ENCODE measurements around the gene PTPRK. TPM values are rescaled to one million over a fixed set of nuclear protein-coding genes. Genes with fewer than 3 reads are reported as not detected.

PTPRK gene
- total and polyA plus RNA-seq, 2 donors (not counting 1 experiment from before 2014, with no cell fraction given) = 19.4 to 75.5 TPM

DNA sequence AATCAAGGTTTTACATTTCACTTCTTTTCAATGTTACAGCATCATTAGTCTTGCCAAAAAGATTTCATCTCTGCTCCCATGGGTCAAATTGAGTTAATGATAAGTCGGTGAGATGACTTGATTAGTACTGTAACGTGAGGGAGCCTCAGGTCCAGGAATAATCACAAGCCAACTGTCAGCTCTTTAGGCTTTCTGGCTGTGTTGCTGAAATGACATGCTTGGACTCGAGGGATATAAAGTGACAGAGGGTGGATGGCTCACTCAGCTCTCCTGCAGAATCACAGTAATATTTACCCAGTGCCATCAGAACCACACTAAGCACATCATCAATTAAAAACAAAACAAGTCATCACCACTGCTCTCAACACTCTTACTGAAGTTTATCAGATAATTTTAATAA lies 423.4 kb downstream of the PTPRK start:
- H3K79me2 ChIP-seq (ENCODE audit: control insufficient read depth, insufficient read depth, low read length) = no peaks in the 10 kb centered on the region
- H4K20me1 ChIP-seq (ENCODE audit: control insufficient read depth, extremely low read depth, insufficient read depth, low read length) = no peaks in the 10 kb centered on the region
- H3K27ac ChIP-seq (ENCODE audit: insufficient read depth, low read length) = no peak overlapping the region
- DNase-seq (ENCODE audit: low read depth in 2 of 2) = no peak
- no peaks in the 10 kb centered on the region for H3K9me3 ChIP-seq (ENCODE audit: control insufficient read depth, insufficient read depth, low read depth, low read length)
- TF ChIP-seq, protein P1, sequence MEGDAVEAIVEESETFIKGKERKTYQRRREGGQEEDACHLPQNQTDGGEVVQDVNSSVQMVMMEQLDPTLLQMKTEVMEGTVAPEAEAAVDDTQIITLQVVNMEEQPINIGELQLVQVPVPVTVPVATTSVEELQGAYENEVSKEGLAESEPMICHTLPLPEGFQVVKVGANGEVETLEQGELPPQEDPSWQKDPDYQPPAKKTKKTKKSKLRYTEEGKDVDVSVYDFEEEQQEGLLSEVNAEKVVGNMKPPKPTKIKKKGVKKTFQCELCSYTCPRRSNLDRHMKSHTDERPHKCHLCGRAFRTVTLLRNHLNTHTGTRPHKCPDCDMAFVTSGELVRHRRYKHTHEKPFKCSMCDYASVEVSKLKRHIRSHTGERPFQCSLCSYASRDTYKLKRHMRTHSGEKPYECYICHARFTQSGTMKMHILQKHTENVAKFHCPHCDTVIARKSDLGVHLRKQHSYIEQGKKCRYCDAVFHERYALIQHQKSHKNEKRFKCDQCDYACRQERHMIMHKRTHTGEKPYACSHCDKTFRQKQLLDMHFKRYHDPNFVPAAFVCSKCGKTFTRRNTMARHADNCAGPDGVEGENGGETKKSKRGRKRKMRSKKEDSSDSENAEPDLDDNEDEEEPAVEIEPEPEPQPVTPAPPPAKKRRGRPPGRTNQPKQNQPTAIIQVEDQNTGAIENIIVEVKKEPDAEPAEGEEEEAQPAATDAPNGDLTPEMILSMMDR (conservative IDR thresholded peaks at IDR 0.05 in 1 of 2, IDR thresholded peaks at IDR 0.05 in 1 of 2; ENCODE audit: low read depth in 1 of 2, low read length in 2 of 2) = no peak
- TF ChIP-seq EZH2 (IDR thresholded peaks at IDR 0.05; ENCODE audit: low read length, missing control alignments) = no peak
- H3K36me3 ChIP-seq (ENCODE audit: control insufficient read depth, insufficient read depth, low read length) = no peaks in the 10 kb centered on the region
- H3K4me2 ChIP-seq (ENCODE audit: extremely low read depth, insufficient read depth, low read length) = no peak overlapping the region
- H3K27me3 ChIP-seq (ENCODE audit: control insufficient read depth, insufficient read depth, low read length) = no peaks in the 10 kb centered on the region
- H2AFZ ChIP-seq (ENCODE audit: low read length) = no peak overlapping the region
- no peak overlapping the region for H3K4me3 ChIP-seq (replicated peaks in 1 of 4; ENCODE audit: control extremely low read depth in 1 of 4, insufficient read depth in 1 of 4, low read depth in 3 of 4, low read length in 4 of 4)
- no peaks in the 10 kb centered on the region for H3K4me1 ChIP-seq (ENCODE audit: control insufficient read depth, extremely low read depth, insufficient read depth, low read length)
- H3K9ac ChIP-seq (ENCODE audit: insufficient read depth, low read length) = no peak overlapping the region

DNA sequence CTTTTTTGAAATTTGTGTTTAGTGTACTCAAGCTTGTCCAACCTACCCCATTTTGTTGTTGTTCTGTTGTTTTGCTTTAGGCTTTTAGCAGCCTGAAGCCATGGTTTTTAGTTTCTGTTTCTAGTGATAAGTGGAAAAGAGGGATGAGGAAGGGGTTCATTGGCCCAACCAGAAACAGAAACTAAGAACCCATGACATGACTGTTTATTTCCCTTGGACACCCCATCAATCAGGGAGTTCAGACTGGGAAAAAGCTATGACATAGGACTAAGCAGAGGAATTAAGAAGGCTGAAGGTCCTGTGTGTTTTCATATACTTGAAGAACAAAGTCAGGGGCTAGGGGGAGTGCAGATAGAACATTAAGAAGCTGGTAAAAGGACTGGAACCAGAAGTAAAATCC lies 425.0 kb downstream of the PTPRK start:
- Histone ChIP-seq H3K9me3 (ENCODE audit: control insufficient read depth, insufficient read depth, low read depth, low read length) (no peaks in the 10 kb centered on the region), H3K4me1 (ENCODE audit: control insufficient read depth, extremely low read depth, insufficient read depth, low read length) (no peaks in the 10 kb centered on the region), H3K27ac (ENCODE audit: insufficient read depth, low read length) (no peak overlapping the region), H3K79me2 (ENCODE audit: control insufficient read depth, insufficient read depth, low read length) (no peaks in the 10 kb centered on the region), H3K4me3 (replicated peaks in 1 of 4; ENCODE audit: control extremely low read depth in 1 of 4, insufficient read depth in 1 of 4, low read depth in 3 of 4, low read length in 4 of 4) (no peak overlapping the region), H3K4me2 (ENCODE audit: extremely low read depth, insufficient read depth, low read length) (no peak overlapping the region), H4K20me1 (ENCODE audit: control insufficient read depth, extremely low read depth, insufficient read depth, low read length) (no peaks in the 10 kb centered on the region), H3K27me3 (ENCODE audit: control insufficient read depth, insufficient read depth, low read length) (no peaks in the 10 kb centered on the region), H2AFZ (ENCODE audit: low read length) (no peak overlapping the region), H3K9ac (ENCODE audit: insufficient read depth, low read length) (no peak overlapping the region), H3K36me3 (ENCODE audit: control insufficient read depth, insufficient read depth, low read length) (no peaks in the 10 kb centered on the region)
- TF ChIP-seq, protein P1 (conservative IDR thresholded peaks at IDR 0.05 in 1 of 2, IDR thresholded peaks at IDR 0.05 in 1 of 2; ENCODE audit: low read depth in 1 of 2, low read length in 2 of 2) = no peak
- no peak for TF ChIP-seq EZH2 (IDR thresholded peaks at IDR 0.05; ENCODE audit: low read length, missing control alignments)
- DNase-seq (ENCODE audit: low read depth in 2 of 2) = peak in 1 of 2 donors; percentile 36

DNA sequence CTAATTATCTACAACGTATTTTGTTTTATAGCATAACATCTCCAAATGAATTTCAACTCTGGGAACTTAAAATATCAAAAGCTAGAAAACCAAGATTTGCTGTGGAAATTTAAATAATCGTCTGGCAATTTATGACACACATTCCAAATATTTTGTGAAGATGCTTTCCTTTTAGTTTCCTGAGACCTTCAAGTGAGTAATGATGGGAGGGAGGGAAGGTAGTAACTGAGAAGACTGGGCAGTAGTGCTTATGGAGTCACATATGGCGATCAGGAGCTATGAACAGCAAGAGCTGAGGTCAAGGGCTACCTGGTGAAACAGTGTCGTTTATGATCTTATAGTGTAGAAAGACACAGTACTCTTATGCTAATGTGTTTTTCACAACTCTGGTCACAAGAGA lies 441.4 kb downstream of the PTPRK start:
- no peaks in the 10 kb centered on the region for H3K9me3 ChIP-seq (ENCODE audit: control insufficient read depth, insufficient read depth, low read depth, low read length)
- no peak for TF ChIP-seq EZH2 (IDR thresholded peaks at IDR 0.05; ENCODE audit: low read length, missing control alignments)
- TF ChIP-seq, protein P1 (conservative IDR thresholded peaks at IDR 0.05 in 1 of 2, IDR thresholded peaks at IDR 0.05 in 1 of 2; ENCODE audit: low read depth in 1 of 2, low read length in 2 of 2) = no peak
- H4K20me1 ChIP-seq (ENCODE audit: control insufficient read depth, extremely low read depth, insufficient read depth, low read length) = no peaks in the 10 kb centered on the region
- H3K4me2 ChIP-seq (ENCODE audit: extremely low read depth, insufficient read depth, low read length) = no peak overlapping the region
- H3K9ac ChIP-seq (ENCODE audit: insufficient read depth, low read length) = no peak overlapping the region
- no peak overlapping the region for H3K4me3 ChIP-seq (replicated peaks in 1 of 4; ENCODE audit: control extremely low read depth in 1 of 4, insufficient read depth in 1 of 4, low read depth in 3 of 4, low read length in 4 of 4)
- H3K36me3 ChIP-seq (ENCODE audit: control insufficient read depth, insufficient read depth, low read length) = no peaks in the 10 kb centered on the region
- H3K27me3 ChIP-seq (ENCODE audit: control insufficient read depth, insufficient read depth, low read length) = no peaks in the 10 kb centered on the region
- H2AFZ ChIP-seq (ENCODE audit: low read length) = no peak overlapping the region
- DNase-seq (ENCODE audit: low read depth in 2 of 2) = peak in 1 of 2 donors; percentile 55
- no peaks in the 10 kb centered on the region for H3K4me1 ChIP-seq (ENCODE audit: control insufficient read depth, extremely low read depth, insufficient read depth, low read length)
- no peaks in the 10 kb centered on the region for H3K79me2 ChIP-seq (ENCODE audit: control insufficient read depth, insufficient read depth, low read length)
- no peak overlapping the region for H3K27ac ChIP-seq (ENCODE audit: insufficient read depth, low read length)

Data from fibroblast of lung (primary cell).